ENCODE measurements around the gene RGCC.

DNA sequence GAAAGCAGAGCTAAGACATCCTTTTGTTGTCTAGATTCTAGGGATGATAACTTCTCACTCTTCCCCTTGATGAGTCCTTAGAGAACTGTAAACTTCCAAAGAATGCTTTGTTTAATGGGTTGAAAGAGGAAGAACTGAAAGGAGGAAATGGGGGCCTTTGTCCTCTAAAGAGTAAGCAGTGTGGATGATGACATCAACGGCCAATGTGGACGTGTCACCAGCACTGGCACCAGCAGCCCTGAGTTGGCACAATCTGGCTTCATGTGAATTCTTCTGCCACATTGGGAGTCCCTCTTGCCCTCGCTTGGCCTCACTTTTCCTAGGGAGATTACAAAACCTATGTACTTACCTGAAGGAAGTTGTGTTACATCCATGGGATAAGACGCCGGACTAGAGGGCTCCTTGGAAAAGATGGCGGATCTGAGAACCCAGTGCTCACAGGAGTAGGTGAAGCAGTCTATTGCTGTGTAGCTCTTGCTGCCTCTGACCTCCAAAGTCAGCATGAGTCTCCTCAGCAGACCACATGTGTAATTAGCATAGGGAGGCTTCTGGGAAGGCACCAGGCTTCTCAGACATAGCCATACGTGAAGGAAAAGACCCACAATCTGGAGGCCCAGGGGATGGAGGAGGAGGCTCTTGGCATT lies 62.8 kb downstream of the RGCC start:
- TF ChIP-seq, protein P1, sequence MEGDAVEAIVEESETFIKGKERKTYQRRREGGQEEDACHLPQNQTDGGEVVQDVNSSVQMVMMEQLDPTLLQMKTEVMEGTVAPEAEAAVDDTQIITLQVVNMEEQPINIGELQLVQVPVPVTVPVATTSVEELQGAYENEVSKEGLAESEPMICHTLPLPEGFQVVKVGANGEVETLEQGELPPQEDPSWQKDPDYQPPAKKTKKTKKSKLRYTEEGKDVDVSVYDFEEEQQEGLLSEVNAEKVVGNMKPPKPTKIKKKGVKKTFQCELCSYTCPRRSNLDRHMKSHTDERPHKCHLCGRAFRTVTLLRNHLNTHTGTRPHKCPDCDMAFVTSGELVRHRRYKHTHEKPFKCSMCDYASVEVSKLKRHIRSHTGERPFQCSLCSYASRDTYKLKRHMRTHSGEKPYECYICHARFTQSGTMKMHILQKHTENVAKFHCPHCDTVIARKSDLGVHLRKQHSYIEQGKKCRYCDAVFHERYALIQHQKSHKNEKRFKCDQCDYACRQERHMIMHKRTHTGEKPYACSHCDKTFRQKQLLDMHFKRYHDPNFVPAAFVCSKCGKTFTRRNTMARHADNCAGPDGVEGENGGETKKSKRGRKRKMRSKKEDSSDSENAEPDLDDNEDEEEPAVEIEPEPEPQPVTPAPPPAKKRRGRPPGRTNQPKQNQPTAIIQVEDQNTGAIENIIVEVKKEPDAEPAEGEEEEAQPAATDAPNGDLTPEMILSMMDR (IDR thresholded peaks at IDR 0.05) = no peak
- no peak for TF ChIP-seq POLR2A (IDR thresholded peaks at IDR 0.05)

Data from uterus (tissue), 2 donors.